ENCODE results near the gene PPP1R12C.

PPP1R12C gene

DNA sequence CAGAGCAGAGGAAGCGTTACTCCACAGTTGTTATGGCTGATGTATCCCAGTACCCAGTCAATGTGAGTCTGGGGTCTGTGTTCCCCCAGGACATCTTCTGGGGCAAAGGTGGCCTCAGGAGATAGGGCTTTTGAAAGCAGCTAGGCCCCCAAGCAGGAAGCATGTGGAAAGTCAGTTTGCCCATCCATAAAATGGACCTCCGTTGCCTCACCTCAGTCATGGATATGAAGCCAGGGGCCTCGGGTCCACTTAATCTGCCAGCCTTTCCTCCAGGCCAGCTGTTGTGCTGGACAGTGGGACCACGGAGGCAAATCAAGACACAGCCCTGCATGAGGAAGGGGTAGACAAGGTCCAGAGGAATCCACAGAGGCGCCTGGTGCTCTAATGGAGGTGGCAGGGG lies 38.4 kb downstream of the PPP1R12C start:
- no peak for DNase-seq (ENCODE audit: low read depth)
- TF ChIP-seq, protein P1, sequence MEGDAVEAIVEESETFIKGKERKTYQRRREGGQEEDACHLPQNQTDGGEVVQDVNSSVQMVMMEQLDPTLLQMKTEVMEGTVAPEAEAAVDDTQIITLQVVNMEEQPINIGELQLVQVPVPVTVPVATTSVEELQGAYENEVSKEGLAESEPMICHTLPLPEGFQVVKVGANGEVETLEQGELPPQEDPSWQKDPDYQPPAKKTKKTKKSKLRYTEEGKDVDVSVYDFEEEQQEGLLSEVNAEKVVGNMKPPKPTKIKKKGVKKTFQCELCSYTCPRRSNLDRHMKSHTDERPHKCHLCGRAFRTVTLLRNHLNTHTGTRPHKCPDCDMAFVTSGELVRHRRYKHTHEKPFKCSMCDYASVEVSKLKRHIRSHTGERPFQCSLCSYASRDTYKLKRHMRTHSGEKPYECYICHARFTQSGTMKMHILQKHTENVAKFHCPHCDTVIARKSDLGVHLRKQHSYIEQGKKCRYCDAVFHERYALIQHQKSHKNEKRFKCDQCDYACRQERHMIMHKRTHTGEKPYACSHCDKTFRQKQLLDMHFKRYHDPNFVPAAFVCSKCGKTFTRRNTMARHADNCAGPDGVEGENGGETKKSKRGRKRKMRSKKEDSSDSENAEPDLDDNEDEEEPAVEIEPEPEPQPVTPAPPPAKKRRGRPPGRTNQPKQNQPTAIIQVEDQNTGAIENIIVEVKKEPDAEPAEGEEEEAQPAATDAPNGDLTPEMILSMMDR (IDR thresholded peaks at IDR 0.05; ENCODE audit: control insufficient read depth, extremely low read depth, insufficient read depth): no peak
- H3K4me3 ChIP-seq (ENCODE audit: low read depth, low read length): no peak overlapping the region

DNA sequence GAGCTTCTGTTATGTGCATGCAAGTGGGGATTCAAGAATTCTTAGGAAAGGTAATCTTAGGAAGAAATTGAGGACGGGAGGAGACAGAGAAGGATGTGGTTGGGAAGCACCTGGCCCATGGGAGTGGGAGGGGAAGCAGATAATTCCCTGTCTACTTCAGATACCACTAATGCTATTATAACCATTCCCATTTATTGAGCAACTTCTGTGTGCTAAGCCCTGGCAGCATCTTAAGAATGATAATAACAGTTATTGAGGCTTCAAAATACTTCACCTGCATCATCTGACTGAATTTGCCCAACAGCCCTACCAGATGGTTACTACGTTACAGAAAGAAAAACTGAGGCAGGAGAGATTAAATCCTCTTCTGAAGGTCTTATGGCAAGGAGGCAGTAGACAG lies 40.3 kb downstream of the PPP1R12C start:
- TF ChIP-seq, protein P1 (IDR thresholded peaks at IDR 0.05; ENCODE audit: control insufficient read depth, extremely low read depth, insufficient read depth): no peak
- H3K4me3 ChIP-seq (ENCODE audit: low read depth, low read length): no peak overlapping the region
- DNase-seq (ENCODE audit: low read depth): no peak

DNA sequence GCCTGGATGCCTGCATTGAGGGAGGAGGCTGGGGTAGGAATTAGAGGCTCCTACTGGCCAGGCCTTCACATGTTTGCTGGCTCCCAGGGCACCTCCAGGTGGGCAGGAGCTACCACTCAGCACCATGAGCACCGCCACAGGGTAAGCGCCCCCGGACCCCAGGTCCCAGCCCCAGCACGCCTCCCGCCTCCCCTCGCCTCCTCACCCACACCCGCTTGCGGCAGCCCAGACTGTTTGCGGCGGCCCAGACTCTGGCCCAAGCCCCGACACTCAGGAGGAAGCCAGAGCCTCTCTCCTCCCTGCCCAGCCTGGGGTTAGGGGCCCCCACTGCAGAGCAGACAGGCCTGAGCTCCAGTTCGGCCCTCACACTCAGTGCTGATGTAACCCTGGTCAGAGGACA lies 41.1 kb downstream of the PPP1R12C start:
- H3K4me3 ChIP-seq (ENCODE audit: low read depth, low read length): peak overlapping the region; percentile 39; the same call in 1 of the 2 replicates
- no peak for DNase-seq (ENCODE audit: low read depth)
- TF ChIP-seq, protein P1 (IDR thresholded peaks at IDR 0.05; ENCODE audit: control insufficient read depth, extremely low read depth, insufficient read depth): no peak

DNA sequence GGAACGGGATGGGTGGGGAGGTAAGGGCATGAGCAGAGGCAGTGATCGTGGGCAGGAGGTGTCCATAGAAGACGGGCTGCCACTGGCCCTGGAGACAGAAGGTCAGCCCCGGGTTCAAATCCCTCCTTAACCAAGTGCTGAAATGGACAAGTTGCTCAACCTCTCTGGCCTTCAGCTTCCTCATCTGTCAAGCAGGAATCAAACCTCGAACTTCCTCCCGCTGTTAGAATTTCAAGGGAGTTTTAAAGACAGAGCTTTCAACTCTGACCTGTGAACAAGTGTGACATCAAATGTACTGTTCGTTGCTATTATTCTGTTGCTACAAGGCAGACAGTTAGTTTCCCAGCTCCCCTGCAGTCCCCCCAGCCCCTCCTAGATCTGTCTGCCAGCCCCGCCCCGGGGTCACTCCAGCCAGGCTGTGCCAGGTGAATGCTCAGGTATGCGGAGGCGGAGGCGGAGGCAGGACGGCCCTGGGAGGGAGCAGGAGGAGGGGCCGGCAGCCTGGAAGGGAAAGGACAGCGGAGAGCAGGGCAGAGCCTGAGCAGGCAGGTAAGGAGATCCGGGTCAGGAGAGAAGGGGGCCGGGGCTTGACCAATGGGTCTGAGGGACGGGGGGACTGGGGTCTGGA lies 42.0 kb downstream of the PPP1R12C start, which contains the start of gene EPS8L1:
TSS of gene EPS8L1 (plus strand) at position 499 of the 628 bp plus-strand sequence. CDS start 576 bp downstream, outside the sequence.
- no peak for DNase-seq (ENCODE audit: low read depth)
- peak within 1 kb of the TSS; percentile 39 for H3K4me3 ChIP-seq (ENCODE audit: low read depth, low read length)
- TF ChIP-seq, protein P1 (IDR thresholded peaks at IDR 0.05; ENCODE audit: control insufficient read depth, extremely low read depth, insufficient read depth): no peak

DNA sequence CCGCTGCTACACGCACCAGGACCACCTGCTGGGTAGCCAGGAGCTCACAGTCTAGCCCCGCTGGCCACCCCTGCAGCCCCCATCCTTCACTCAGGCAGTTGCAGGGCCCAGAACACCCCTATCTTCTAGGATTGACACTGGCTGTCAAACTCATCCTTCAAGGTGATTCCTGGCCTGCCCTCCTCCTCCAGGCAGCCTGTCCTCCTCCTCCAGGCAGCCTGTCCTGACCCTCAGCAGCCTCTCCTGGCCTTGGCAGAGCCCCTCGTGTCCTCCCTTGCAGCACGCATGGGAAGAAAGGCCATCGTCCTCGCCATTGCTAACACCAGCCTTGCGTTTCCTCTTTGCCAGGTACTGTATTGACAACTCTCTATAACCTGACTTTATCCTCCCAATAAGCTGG lies 45.5 kb downstream of the PPP1R12C start:
- no peak overlapping the region for H3K4me3 ChIP-seq (ENCODE audit: low read depth, low read length)
- TF ChIP-seq, protein P1 (IDR thresholded peaks at IDR 0.05; ENCODE audit: control insufficient read depth, extremely low read depth, insufficient read depth): no peak
- DNase-seq (ENCODE audit: low read depth): no peak

DNA sequence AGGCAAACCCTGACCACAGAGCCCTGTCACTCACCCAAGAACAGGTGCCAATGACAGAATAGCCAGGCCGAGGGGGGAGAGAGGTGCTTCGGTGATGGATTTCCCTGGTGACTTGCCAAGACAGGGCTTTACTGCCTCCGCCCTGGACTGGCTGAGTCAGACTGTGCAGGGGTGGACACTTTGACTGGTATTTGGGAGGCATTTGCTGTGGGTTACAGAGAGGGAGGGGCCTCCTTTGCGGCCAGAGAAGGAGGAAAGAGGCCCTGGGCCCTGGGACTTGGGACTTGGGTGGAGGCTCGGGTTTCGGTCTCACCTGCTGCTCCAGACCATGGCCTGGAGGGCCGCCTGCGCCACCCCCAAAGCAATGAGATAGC lies 46.3 kb downstream of the PPP1R12C start:
- TF ChIP-seq, protein P1 (IDR thresholded peaks at IDR 0.05; ENCODE audit: control insufficient read depth, extremely low read depth, insufficient read depth): no peak
- H3K4me3 ChIP-seq (ENCODE audit: low read depth, low read length): no peak overlapping the region
- DNase-seq (ENCODE audit: low read depth): no peak

Measured in LNCaP clone FGC (cell line).